GM19455 (cell line): ENCODE results near the gene KCTD16.

Experiments used
- ATAC-seq: cut with Tn5 transposase; IDR thresholded peaks from one replicate; pipeline ENCODE4 v1.9.1; 2021; ENCODE audit not compliant: unreplicated experiment

The KCTD16 gene

DNA sequence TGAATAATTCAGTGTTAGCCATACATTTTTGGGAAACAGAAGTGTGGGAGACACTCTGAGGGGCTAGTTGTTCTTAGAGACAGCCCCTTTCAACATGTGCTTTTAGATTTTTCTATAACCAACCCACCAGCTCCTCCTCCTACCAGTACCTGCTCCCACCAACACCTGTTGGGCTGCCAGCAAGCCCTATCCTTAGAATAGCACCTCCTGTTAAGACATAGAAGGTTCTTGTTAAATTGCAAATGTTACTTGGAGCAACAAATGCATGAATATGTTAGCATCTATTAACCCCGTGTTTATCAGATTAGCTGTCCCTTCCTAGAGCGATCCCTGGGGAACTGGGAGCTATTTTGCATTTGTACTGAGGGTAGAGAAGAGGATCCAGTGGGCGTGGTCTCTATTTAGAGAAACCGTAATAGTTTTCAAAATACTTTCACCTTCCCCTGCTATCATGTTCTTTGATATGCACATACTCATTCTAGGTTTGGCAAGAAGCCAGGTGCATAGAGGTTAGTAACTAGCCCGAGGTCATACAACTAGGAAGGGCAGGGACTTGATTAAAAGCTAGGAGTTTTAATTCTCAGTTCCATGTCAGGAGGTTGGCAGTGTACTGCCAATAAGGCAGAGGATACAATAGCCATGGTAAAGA lies 334.4 kb downstream of the KCTD16 start:
- ATAC-seq: no peak

DNA sequence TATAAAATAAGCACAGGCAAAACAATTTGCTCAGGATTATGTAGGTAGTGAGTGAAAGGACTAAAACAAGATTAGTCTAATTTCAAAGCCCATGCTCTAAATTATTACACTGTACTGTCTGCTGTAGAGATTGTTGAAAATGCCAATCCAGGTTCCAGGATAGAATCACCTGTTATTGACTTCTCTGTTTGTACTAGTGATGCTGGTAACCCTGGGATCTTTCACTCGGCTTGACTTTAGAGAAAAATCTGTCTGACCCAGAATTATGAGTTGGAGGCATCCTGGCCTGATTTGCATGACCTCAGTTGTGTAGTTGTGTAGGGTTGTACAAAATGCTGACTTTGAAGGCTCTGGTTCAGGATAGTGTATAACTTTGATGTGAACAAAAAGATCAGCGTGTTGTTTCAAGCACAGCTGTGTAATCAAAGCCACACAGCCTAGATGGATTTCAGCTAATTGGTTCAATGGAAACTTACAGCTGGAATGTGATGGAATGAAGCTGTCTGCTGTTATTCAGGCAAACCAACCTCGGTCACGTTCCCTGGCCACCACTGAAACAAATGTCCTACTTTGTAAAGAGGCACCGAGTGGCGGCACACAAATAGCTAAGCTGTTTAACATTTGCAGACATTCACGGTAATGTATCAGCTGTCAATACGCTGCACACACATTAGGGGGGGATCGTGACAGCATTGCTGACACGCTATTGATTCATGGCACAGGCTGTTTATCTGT lies 340.3 kb downstream of the KCTD16 start:
- no peak for ATAC-seq

DNA sequence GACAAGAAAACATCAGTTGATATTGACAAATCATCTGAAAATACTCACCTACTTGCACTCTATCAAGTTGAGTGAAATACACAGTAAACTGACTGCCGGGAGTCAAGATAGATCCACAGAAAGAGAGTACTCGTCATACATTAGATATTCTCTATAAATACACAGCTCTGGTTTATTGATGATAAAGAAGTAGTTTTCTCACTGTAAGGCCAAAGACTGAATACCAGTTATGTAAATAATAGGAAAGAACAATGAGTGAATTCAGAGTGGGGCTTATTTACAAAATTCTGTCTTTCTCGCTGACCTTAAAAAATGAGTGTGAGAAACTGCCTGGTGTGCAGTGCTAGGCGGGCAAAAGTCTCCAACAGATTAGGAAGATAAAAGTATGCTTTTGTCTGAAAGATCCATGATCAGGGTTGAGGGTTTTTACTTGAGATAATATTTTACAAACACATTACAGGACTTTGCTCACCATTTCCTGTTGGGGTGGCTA lies 341.0 kb downstream of the KCTD16 start:
- ATAC-seq: no peak

DNA sequence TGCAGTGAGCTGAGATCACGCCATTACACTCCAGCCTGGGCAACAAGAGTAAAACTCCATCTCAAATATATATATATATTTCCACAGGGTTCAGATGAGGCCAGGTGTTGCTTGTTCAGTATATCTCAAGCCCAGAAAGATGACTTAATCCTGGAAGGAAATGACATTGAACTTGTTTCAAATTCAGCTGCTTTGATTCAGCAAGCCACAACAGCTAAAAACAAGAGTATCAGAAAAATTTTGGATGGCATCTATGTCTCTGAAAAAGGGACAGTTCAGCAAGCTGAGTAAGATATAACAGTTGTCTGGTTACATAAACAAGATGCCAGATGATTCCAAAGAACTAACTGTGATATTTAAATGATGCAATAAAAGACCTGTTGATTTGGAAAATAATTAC lies 352.0 kb downstream of the KCTD16 start:
- ATAC-seq: no peak

DNA sequence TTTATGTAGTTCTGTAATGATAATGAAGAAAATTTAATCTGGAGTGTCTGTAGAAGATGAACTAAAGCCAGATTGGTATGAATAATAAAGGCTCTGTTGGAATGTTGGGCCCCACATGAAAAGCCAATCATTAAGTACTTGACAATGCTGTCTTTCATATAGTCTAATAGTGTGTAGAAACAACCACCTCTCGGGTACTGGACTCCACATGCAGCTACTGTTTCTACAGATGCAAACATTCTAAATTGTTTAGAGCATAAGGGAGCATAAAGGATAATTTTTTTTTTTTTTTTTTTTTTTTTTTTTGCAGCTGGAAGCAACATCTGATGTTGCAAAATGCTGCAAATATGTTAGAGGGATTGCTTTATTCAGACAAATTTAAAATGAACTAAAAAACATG lies 354.3 kb downstream of the KCTD16 start:
- no peak for ATAC-seq

- no peak for ATAC-seq
Measured at GRCh38 chr5:144531188-144531587, 360.5 kb downstream of the KCTD16 start.
